ENCODE results near the gene SLC43A3. TPM values are rescaled to one million over a fixed set of nuclear protein-coding genes. Genes with fewer than 3 reads are reported as not detected.

The SLC43A3 gene
- total and polyA plus RNA-seq, 2 donors (not counting 3 experiments of a cell fraction or from before 2014, with no cell fraction given): 68.9 to 104 TPM

GRCh38 chr11:57457643-57458023 is 30.7 kb upstream of the SLC43A3 start:
- no peak overlapping the region for H3K4me2 ChIP-seq (ENCODE audit: insufficient read depth, low read length)
- no peaks in the 10 kb centered on the region for H3K36me3 ChIP-seq (ENCODE audit: control insufficient read depth in 2 of 2, extremely low read depth in 1 of 2, insufficient read depth in 2 of 2, low read length in 2 of 2)
- no peak for FAIRE-seq
- intact Hi-C loops (cut with micrococcal nuclease): loop anchor here (1.0 to 5.0 kb wide), 11 partner anchors 23 to 1056 kb away; no protein-coding TSS in a partner anchor
- peaks cover 14% of the 10 kb centered on the region for H3K4me1 ChIP-seq (ENCODE audit: control insufficient read depth, extremely low read depth, insufficient read depth, low read length)
- BruUV-seq (replicated peaks): no TSS peak
- no peaks in the 10 kb centered on the region for H4K20me1 ChIP-seq (replicated peaks; ENCODE audit: control insufficient read depth, extremely low read depth, insufficient read depth, low read length)
- ChIA-PET POLR2A (interaction anchor here (0.6 kb wide), 1 partner anchor 48 kb away, joined by 4 read pairs; no protein-coding TSS in a partner anchor), CTCF (interaction anchor here (0.6 to 5.6 kb wide), 42 partner anchors 9 to 1070 kb away, joined by 3 to 152 read pairs (median 8); partner anchors contain the start of genes SLC43A1, SLC43A3, SSRP1 and TIMM10)
- H3K9ac ChIP-seq (replicated peaks; ENCODE audit: extremely low read depth, insufficient read depth, low read length): no peak overlapping the region
- no peak for TF ChIP-seq MYC (IDR thresholded peaks at IDR 0.05; ENCODE audit: low read depth, low read length)
- TF ChIP-seq EZH2 (IDR thresholded peaks at IDR 0.05; ENCODE audit: borderline replicate concordance, low read depth, low read length, severe bottlenecking): no peak
- TF ChIP-seq POLR2A (IDR thresholded peaks at IDR 0.05; ENCODE audit: low read depth, low read length): no peak
- TF ChIP-seq, protein P1, sequence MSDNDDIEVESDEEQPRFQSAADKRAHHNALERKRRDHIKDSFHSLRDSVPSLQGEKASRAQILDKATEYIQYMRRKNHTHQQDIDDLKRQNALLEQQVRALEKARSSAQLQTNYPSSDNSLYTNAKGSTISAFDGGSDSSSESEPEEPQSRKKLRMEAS (IDR thresholded peaks at IDR 0.05; ENCODE audit: insufficient read depth, insufficient read length): no peak
- no peak for TF ChIP-seq GATA2 (IDR thresholded peaks at IDR 0.05; ENCODE audit: insufficient read depth, insufficient read length, low read depth, low read length)
- TF ChIP-seq JUN (IDR thresholded peaks at IDR 0.05; ENCODE audit: borderline replicate concordance, insufficient read depth, insufficient read length, low read depth): no peak
- no peak for TF ChIP-seq FOS (IDR thresholded peaks at IDR 0.05; ENCODE audit: borderline replicate concordance, insufficient read depth, low read length)
- no peak for TF ChIP-seq CTCF (IDR thresholded peaks at IDR 0.05; ENCODE audit: extremely low read depth in 1 of 2, insufficient read depth in 1 of 2, low read depth in 1 of 2, low read length in 2 of 2)
- no peak for TF ChIP-seq POLR2AphosphoS5 (IDR thresholded peaks at IDR 0.05; ENCODE audit: insufficient read depth, low read depth, low read length)
- dilution Hi-C loops (cut with MboI; ENCODE audit: extremely low pct_ligation_motif_present, low sequenced_read_pairs): no loop called here
- no peak overlapping the region for H3K27ac ChIP-seq (ENCODE audit: insufficient read depth, low read depth, low read length)
- H3K27me3 ChIP-seq (ENCODE audit: control insufficient read depth in 2 of 2, insufficient read depth in 2 of 2, low read length in 2 of 2): peaks cover 32 to 41% of the 10 kb centered on the region in 2 experiments
- no peak for DNase-seq (ENCODE audit: low read depth, low spot score)
- H3K9me1 ChIP-seq (replicated peaks; ENCODE audit: control insufficient read depth, extremely low read depth, insufficient read depth, low read length): no peaks in the 10 kb centered on the region
- no peak overlapping the region for H3K4me3 ChIP-seq (replicated peaks in 1 of 3; ENCODE audit: insufficient read depth in 1 of 3, low read depth in 1 of 3, low read length in 3 of 3)
- H3K79me2 ChIP-seq (ENCODE audit: control insufficient read depth, insufficient read depth, low read length): no peaks in the 10 kb centered on the region
- no peaks in the 10 kb centered on the region for H3K9me3 ChIP-seq (replicated peaks; ENCODE audit: control insufficient read depth, insufficient read depth, low read length)
- H2AFZ ChIP-seq (ENCODE audit: low read depth, low read length): no peak overlapping the region
